Neural cell (in vitro differentiated cells): Measurements from ENCODE around the gene USP51. TPM values are rescaled to one million over a fixed set of nuclear protein-coding genes. Genes with fewer than 3 reads are reported as not detected.

Source experiments
- H2AFZ ChIP-seq: fragments of 200-600, 300-800 bp; sonication (generic), shearing (Covaris generic); 2 replicates; pipeline ENCODE4 v1.6.0; 2014; ENCODE audit warnings: low read depth, mild to moderate bottlenecking, antibody characterized with exemption, low read length, moderate library complexity
- H3F3A ChIP-seq: fragments of 200-600 bp; shearing (Covaris generic); 2 replicates; pipeline ENCODE4 v1.6.1; 2016; ENCODE audit warnings: mild to moderate bottlenecking, moderate library complexity, mixed read lengths, antibody characterized with exemption, low read length; ENCODE audit not compliant: insufficient read depth, poor library complexity, severe bottlenecking
- H3K27ac ChIP-seq: fragments of 200-600, 300-800 bp; sonication (generic), shearing (Covaris generic); 2 replicates; pipeline ENCODE4 v1.5.1; 2014; ENCODE audit warnings: mild to moderate bottlenecking, low read length, moderate library complexity
- H3K27me3 ChIP-seq: fragments of 300-800, 200-600 bp; sonication (generic), shearing (Covaris generic); 2 replicates; pipeline ENCODE4 v1.6.0; 2014; ENCODE audit warnings: mild to moderate bottlenecking, low read depth, low read length, moderate library complexity; ENCODE audit not compliant: insufficient read depth
- H3K36me3 ChIP-seq: fragments of 300-800, 200-600 bp; sonication (generic), shearing (Covaris generic); 2 replicates; pipeline ENCODE4 v1.5.1; 2014; ENCODE audit warnings: mild to moderate bottlenecking, antibody characterized with exemption, low read length, moderate library complexity; ENCODE audit not compliant: insufficient read depth
- H3K4me2 ChIP-seq: fragments of 300-800, 200-600 bp; sonication (generic), shearing (Covaris generic); 2 replicates; pipeline ENCODE4 v1.6.0; 2014; ENCODE audit warnings: mild to moderate bottlenecking, low read length
- H3K4me3 ChIP-seq: fragments of 300-800, 200-600 bp; sonication (generic), shearing (Covaris generic); 2 replicates; pipeline ENCODE4 v1.5.1; 2014; ENCODE audit warnings: mild to moderate bottlenecking, low read length, moderate library complexity
- H3K79me2 ChIP-seq: fragments of 200-600 bp; shearing (Covaris generic); replicated peaks from 2 replicates; pipeline ENCODE4 v1.6.0; 2014; ENCODE audit warnings: mild to moderate bottlenecking, low read length, moderate library complexity; ENCODE audit not compliant: insufficient read depth
- H3K9ac ChIP-seq: fragments of 300-800, 200-600 bp; sonication (generic), shearing (Covaris generic); 2 replicates; pipeline ENCODE4 v1.6.1; 2016; ENCODE audit warnings: mild to moderate bottlenecking, low read length, mixed read lengths
- H3K9me2 ChIP-seq: fragments of 200-600 bp; shearing (Covaris generic); 2 replicates; pipeline ENCODE4 v1.6.1; 2016; ENCODE audit warnings: mild to moderate bottlenecking, low read length, mixed read lengths; ENCODE audit not compliant: insufficient read depth
- H3K9me3 ChIP-seq: fragments of 200-600, 300-800 bp; sonication (generic), shearing (Covaris generic); 2 replicates; pipeline ENCODE4 v1.6.1; 2016; ENCODE audit warnings: mild to moderate bottlenecking, mixed run types, low read length, moderate library complexity, mixed read lengths
- H4K20me1 ChIP-seq: fragments of 200-600 bp; shearing (Covaris generic); 2 replicates; pipeline ENCODE4 v1.6.1; 2016; ENCODE audit warnings: mild to moderate bottlenecking, mixed run types; ENCODE audit not compliant: insufficient read depth
- EP300 ChIP-seq: fragments of 450-650 bp; conservative IDR thresholded peaks from 2 replicates; pipeline ENCODE4 v1.6.1; 2014; ENCODE audit warnings: antibody characterized with exemption, mild to moderate bottlenecking, moderate library complexity; ENCODE audit not compliant: poor library complexity, severe bottlenecking
- EZH2 ChIP-seq: fragments of 200-600, 300-800 bp; shearing (Covaris generic), sonication (generic); IDR thresholded peaks from 2 replicates; pipeline ENCODE4 v1.6.1; 2014; ENCODE audit warnings: antibody characterized with exemption, low read length, borderline replicate concordance, mild to moderate bottlenecking; ENCODE audit not compliant: insufficient read depth, poor library complexity, severe bottlenecking
- MXI1 ChIP-seq: fragments of 450-650 bp; conservative IDR thresholded peaks from 2 replicates; pipeline ENCODE4 v1.6.1; 2014; ENCODE audit warnings: antibody characterized with exemption, mild to moderate bottlenecking; ENCODE audit not compliant: poor library complexity, severe bottlenecking
- POLR2AphosphoS5 ChIP-seq: IDR thresholded peaks from 2 replicates; pipeline ENCODE4 v1.6.1; 2012
- RAD21 ChIP-seq: fragments of 450-650 bp; conservative IDR thresholded peaks from 2 replicates; pipeline ENCODE4 v1.6.1; 2014; ENCODE audit warnings: antibody characterized with exemption, mild to moderate bottlenecking, moderate library complexity
- SMC3 ChIP-seq: fragments of 450-650 bp; conservative IDR thresholded peaks from 2 replicates; pipeline ENCODE4 v1.6.1; 2014; ENCODE audit warnings: antibody characterized with exemption, mild to moderate bottlenecking, moderate library complexity; ENCODE audit not compliant: poor library complexity
- TAF1 ChIP-seq: IDR thresholded peaks from 2 replicates; pipeline ENCODE4 v1.6.1; 2012; ENCODE audit warnings: low read depth
- polyA plus RNA-seq: library from polyadenylated mRNA; depleted of rRNA; stranded (reverse); fragments of >200 nt; gene quantifications from 2 replicates; pipeline ENCODE4 v1.2.3, GENCODE V29; 2014
- TF ChIP-seq, protein P1 (sequence below): fragments of 450-650 bp; IDR thresholded peaks from 2 replicates; pipeline ENCODE4 v1.5.1; 2014; ENCODE audit warnings: antibody characterized with exemption, mild to moderate bottlenecking, moderate library complexity; ENCODE audit not compliant: poor library complexity, severe bottlenecking
- TF ChIP-seq, protein P2 (sequence below): IDR thresholded peaks from 2 replicates; pipeline ENCODE4 v1.6.1; 2012; ENCODE audit warnings: borderline replicate concordance

USP51 gene
- polyA plus RNA-seq, 1 donor from 2014 or later, result 1.4 TPM

DNA sequence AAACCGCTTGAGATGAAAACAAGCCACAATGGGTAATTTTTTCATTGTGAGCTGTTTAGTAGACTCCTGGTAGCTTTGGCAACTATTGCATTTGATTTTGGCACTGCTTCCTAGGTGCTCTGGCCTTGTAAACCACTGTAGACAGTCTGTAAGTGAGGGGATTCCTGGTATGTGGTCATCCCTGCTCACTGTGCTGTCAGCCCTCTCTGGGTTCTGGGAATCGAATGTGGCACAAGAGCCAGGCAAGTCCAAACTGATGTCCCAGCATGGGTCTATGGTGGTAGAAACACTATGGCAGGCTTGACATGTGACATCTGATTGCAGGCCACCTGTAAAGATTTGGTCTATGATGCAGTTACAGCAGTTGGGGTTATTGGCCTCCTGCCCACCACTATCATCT, 2.5 kb downstream of the USP51 start:
- no peaks in the 10 kb centered on the region for H3K36me3 ChIP-seq
- TF ChIP-seq, protein P1, sequence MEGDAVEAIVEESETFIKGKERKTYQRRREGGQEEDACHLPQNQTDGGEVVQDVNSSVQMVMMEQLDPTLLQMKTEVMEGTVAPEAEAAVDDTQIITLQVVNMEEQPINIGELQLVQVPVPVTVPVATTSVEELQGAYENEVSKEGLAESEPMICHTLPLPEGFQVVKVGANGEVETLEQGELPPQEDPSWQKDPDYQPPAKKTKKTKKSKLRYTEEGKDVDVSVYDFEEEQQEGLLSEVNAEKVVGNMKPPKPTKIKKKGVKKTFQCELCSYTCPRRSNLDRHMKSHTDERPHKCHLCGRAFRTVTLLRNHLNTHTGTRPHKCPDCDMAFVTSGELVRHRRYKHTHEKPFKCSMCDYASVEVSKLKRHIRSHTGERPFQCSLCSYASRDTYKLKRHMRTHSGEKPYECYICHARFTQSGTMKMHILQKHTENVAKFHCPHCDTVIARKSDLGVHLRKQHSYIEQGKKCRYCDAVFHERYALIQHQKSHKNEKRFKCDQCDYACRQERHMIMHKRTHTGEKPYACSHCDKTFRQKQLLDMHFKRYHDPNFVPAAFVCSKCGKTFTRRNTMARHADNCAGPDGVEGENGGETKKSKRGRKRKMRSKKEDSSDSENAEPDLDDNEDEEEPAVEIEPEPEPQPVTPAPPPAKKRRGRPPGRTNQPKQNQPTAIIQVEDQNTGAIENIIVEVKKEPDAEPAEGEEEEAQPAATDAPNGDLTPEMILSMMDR, result no peak
- TF ChIP-seq, protein P2, sequence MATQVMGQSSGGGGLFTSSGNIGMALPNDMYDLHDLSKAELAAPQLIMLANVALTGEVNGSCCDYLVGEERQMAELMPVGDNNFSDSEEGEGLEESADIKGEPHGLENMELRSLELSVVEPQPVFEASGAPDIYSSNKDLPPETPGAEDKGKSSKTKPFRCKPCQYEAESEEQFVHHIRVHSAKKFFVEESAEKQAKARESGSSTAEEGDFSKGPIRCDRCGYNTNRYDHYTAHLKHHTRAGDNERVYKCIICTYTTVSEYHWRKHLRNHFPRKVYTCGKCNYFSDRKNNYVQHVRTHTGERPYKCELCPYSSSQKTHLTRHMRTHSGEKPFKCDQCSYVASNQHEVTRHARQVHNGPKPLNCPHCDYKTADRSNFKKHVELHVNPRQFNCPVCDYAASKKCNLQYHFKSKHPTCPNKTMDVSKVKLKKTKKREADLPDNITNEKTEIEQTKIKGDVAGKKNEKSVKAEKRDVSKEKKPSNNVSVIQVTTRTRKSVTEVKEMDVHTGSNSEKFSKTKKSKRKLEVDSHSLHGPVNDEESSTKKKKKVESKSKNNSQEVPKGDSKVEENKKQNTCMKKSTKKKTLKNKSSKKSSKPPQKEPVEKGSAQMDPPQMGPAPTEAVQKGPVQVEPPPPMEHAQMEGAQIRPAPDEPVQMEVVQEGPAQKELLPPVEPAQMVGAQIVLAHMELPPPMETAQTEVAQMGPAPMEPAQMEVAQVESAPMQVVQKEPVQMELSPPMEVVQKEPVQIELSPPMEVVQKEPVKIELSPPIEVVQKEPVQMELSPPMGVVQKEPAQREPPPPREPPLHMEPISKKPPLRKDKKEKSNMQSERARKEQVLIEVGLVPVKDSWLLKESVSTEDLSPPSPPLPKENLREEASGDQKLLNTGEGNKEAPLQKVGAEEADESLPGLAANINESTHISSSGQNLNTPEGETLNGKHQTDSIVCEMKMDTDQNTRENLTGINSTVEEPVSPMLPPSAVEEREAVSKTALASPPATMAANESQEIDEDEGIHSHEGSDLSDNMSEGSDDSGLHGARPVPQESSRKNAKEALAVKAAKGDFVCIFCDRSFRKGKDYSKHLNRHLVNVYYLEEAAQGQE, result no peak
- TF ChIP-seq EP300 (no peak), RAD21 (no peak), SMC3 (no peak), MXI1 (no peak), POLR2AphosphoS5 (no peak), EZH2 (no peak), TAF1 (no peak)
- no peak overlapping the region for H3K4me2 ChIP-seq
- peak overlapping the region; percentile 76 for H3K4me3 ChIP-seq
- no peaks in the 10 kb centered on the region for H4K20me1 ChIP-seq
- no peaks in the 10 kb centered on the region for H3K79me2 ChIP-seq
- H3K27ac ChIP-seq, result no peak overlapping the region
- no peaks in the 10 kb centered on the region for H3K9me3 ChIP-seq
- H3K27me3 ChIP-seq, result no peaks in the 10 kb centered on the region
- H3K9me2 ChIP-seq, result no peaks in the 10 kb centered on the region
- no peak overlapping the region for H3K9ac ChIP-seq
- no peaks in the 10 kb centered on the region for H3F3A ChIP-seq
- H2AFZ ChIP-seq, result no peak overlapping the region

DNA sequence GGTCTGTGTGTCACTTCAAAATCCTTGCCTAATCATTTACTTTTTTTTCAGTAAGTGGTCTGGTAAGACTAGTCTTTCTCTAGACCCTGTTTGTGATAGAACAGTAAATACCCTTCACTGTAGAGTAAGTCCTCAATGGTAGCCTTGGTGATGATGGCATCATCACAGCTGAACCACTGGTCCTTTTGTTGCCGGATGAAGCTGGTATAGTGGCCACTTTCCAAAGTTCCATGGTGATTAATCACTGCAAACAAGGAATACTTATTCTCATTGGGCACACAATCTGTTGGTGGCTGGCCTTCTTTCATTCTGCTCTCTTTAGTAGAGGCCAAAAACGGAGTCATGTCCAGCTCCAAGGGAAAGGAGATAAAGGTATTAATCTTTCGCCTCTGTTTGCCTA, 2.9 kb downstream of the USP51 start:
- no peak overlapping the region for H3K4me2 ChIP-seq
- TF ChIP-seq, protein P1, result no peak
- TF ChIP-seq, protein P2, result no peak
- TF ChIP-seq RAD21 (no peak), SMC3 (no peak), POLR2AphosphoS5 (no peak), MXI1 (no peak), EP300 (no peak)
- no peak overlapping the region for H3K27ac ChIP-seq
- H3K79me2 ChIP-seq, result no peaks in the 10 kb centered on the region
- H3K9me3 ChIP-seq, result no peaks in the 10 kb centered on the region
- H3F3A ChIP-seq, result no peaks in the 10 kb centered on the region
- H3K36me3 ChIP-seq, result no peaks in the 10 kb centered on the region
- H3K9ac ChIP-seq, result no peak overlapping the region
- H2AFZ ChIP-seq, result no peak overlapping the region
- H3K9me2 ChIP-seq, result no peaks in the 10 kb centered on the region
- no peaks in the 10 kb centered on the region for H4K20me1 ChIP-seq
- H3K4me3 ChIP-seq, result no peak overlapping the region
- no peaks in the 10 kb centered on the region for H3K27me3 ChIP-seq
